GM12891 (cell line): Measurements from ENCODE around the gene BCL11B.

Source experiments
- DNase-seq: peaks from one replicate; pipeline ENCODE4 v3.0.0; 2011; ENCODE audit warnings: low spot score; ENCODE audit not compliant: insufficient read length
- FAIRE-seq: peaks from 2 replicates; lab custom pipeline; 2011; peaks lifted over from hg19 to GRCh38; lab: Jason Lieb, UNC
- PAX5 ChIP-seq: IDR thresholded peaks from 2 replicates; pipeline ENCODE4 v1.6.1; 2011; ENCODE audit warnings: low read length, moderate library complexity, mild to moderate bottlenecking; ENCODE audit not compliant: insufficient read depth, severe bottlenecking
- POLR2A ChIP-seq: IDR thresholded peaks from 2 replicates; pipeline ENCODE4 v1.6.1; 2011; ENCODE audit warnings: low read depth, low read length, control low read depth
- POLR2AphosphoS5 ChIP-seq: IDR thresholded peaks from 2 replicates; pipeline ENCODE4 v1.6.1; 2011; ENCODE audit warnings: low read depth, low read length, control low read depth
- POU2F2 ChIP-seq: IDR thresholded peaks from 2 replicates; pipeline ENCODE4 v1.6.1; 2011; ENCODE audit warnings: low read depth, mild to moderate bottlenecking, control low read depth, low read length, moderate library complexity
- SPI1 ChIP-seq: IDR thresholded peaks from 2 replicates; pipeline ENCODE4 v1.6.1; 2011; ENCODE audit warnings: low read depth, low read length, control low read depth
- TAF1 ChIP-seq: IDR thresholded peaks from 2 replicates; pipeline ENCODE4 v1.6.1; 2011; ENCODE audit warnings: low read depth, low read length, control low read depth

Gene BCL11B

GRCh38 chr14:99315197-99315596, 43.2 kb upstream of the BCL11B start:
- TF ChIP-seq SPI1 (no peak), POLR2A (no peak), POU2F2 (no peak), POLR2AphosphoS5 (no peak), PAX5 (no peak), TAF1 (no peak)
- FAIRE-seq (no peak), DNase-seq (no peak)

GRCh38 chr14:99314623-99315022, 42.6 kb upstream of the BCL11B start:
- no peak for TF ChIP-seq POLR2A
- TF ChIP-seq PAX5 = no peak
- TF ChIP-seq POLR2AphosphoS5 = no peak
- no peak for TF ChIP-seq POU2F2
- no peak for TF ChIP-seq TAF1
- no peak for TF ChIP-seq SPI1
- FAIRE-seq (no peak), DNase-seq (no peak)

GRCh38 chr14:99313234-99313633, 41.2 kb upstream of the BCL11B start:
- TF ChIP-seq PAX5 (no peak), POLR2A (no peak), TAF1 (no peak), SPI1 (no peak), POLR2AphosphoS5 (no peak), POU2F2 (no peak)
- DNase-seq (no peak), FAIRE-seq (no peak)

- DNase-seq (no peak), FAIRE-seq (no peak)
- TF ChIP-seq POLR2A (no peak), POLR2AphosphoS5 (no peak), POU2F2 (no peak), SPI1 (no peak), PAX5 (no peak), TAF1 (no peak)
Observed at GRCh38 chr14:99312106-99312505, 40.1 kb upstream of the BCL11B start.

GRCh38 chr14:99309220-99309766, 37.3 kb upstream of the BCL11B start:
- TF ChIP-seq POLR2AphosphoS5 (no peak), SPI1 (no peak), POLR2A (no peak), TAF1 (no peak), PAX5 (no peak)
- FAIRE-seq (no peak), DNase-seq (no peak)

- TF ChIP-seq POLR2AphosphoS5 (no peak), POLR2A (no peak), PAX5 (no peak), SPI1 (no peak), TAF1 (no peak), POU2F2 (no peak)
- FAIRE-seq (no peak), DNase-seq (no peak)
Observed at GRCh38 chr14:99304208-99304607, 32.2 kb upstream of the BCL11B start.

GRCh38 chr14:99300190-99300589, 28.2 kb upstream of the BCL11B start:
- DNase-seq (no peak), FAIRE-seq (no peak)
- TF ChIP-seq POLR2A (no peak), SPI1 (no peak), POLR2AphosphoS5 (no peak), TAF1 (no peak), PAX5 (no peak), POU2F2 (no peak)

- FAIRE-seq = no peak
- no peak for TF ChIP-seq PAX5
- TF ChIP-seq SPI1 = no peak
- TF ChIP-seq POU2F2 = no peak
- TF ChIP-seq POLR2AphosphoS5 = no peak
- TF ChIP-seq POLR2A = no peak
- TF ChIP-seq TAF1 = no peak
- DNase-seq = no peak
Observed at GRCh38 chr14:99296517-99296916, 24.5 kb upstream of the BCL11B start.

- FAIRE-seq (no peak), DNase-seq (no peak)
- TF ChIP-seq PAX5 (no peak), POLR2A (no peak), TAF1 (no peak), SPI1 (no peak), POLR2AphosphoS5 (no peak), POU2F2 (no peak)
Observed at GRCh38 chr14:99289394-99290189, 17.6 kb upstream of the BCL11B start.
